Naive thymus-derived CD4-positive, alpha-beta T cell (primary cell): ENCODE data around the gene PDGFD. TPM values are rescaled to one million over a fixed set of nuclear protein-coding genes. Genes with fewer than 3 reads are reported as not detected.

Experiments used
- ATAC-seq: fragments of 150-1000 bp; cut with Tn5 transposase; 2 replicates; pipeline ENCODE4 v1.10.0; 2021; ENCODE audit warnings: mild to moderate bottlenecking, moderate library complexity
- CTCF ChIA-PET: fragments of 350-600 bp; sonication (Branson Sonifier 250); formaldehyde crosslinking; loops from one replicate; lab custom pipeline; 2021; ENCODE audit warnings: antibody characterized with exemption; lab: Charles Lee
- POLR2A ChIA-PET: fragments of 350-600 bp; sonication (Branson Sonifier 250); formaldehyde crosslinking; loops from one replicate; lab custom pipeline; 2021; ENCODE audit warnings: antibody characterized with exemption, inconsistent platforms; lab: Charles Lee
- DNase-seq, 9 donors: peaks; one replicate each; pipeline versions ENCODE4 v3.0.0 to v3.0.0-alpha.2; 2020 to 2022; ENCODE audit warnings: mixed read lengths in 1 of 9
- H3K27ac ChIP-seq: one replicate; pipeline ENCODE4 v1.7.0; 2013; ENCODE audit warnings: mild to moderate bottlenecking, low read depth, low read length, moderate library complexity
- H3K27me3 ChIP-seq, 2 donors: one replicate each; pipeline ENCODE4 v1.7.0; 2013; ENCODE audit warnings: low read length in 2 of 2, mild to moderate bottlenecking in 2 of 2, moderate library complexity in 2 of 2; ENCODE audit not compliant: control insufficient read depth in 2 of 2, insufficient read depth in 2 of 2
- H3K36me3 ChIP-seq, 3 experiments: 1 replicate in 2 of 3; 2 replicates in 1 of 3; pipeline ENCODE4 v1.7.0; 2013; ENCODE audit warnings: low read length in 3 of 3, mild to moderate bottlenecking in 3 of 3, moderate library complexity in 1 of 3; ENCODE audit not compliant: insufficient read depth in 3 of 3, control insufficient read depth in 2 of 3
- H3K4me1 ChIP-seq, 2 donors: one replicate each; pipeline ENCODE4 v1.7.0; 2013; ENCODE audit warnings: low read length in 2 of 2, mild to moderate bottlenecking in 2 of 2, moderate library complexity in 1 of 2; ENCODE audit not compliant: control insufficient read depth in 2 of 2, insufficient read depth in 2 of 2
- H3K4me3 ChIP-seq: 2 replicates; pipeline ENCODE4 v1.7.0; 2013; ENCODE audit warnings: mild to moderate bottlenecking, low read length
- H3K9me3 ChIP-seq, 3 experiments: 1 replicate in 2 of 3; 2 replicates in 1 of 3; pipeline ENCODE4 v1.7.0; 2013; ENCODE audit warnings: low read length in 3 of 3; ENCODE audit not compliant: control insufficient read depth in 2 of 3
- H3K27ac Mint-ChIP-seq, 9 donors: one replicate each; pipeline ENCODE4 v1.8.0; 2020 to 2022; ENCODE audit warnings: mixed read lengths in 9 of 9, mild to moderate bottlenecking in 8 of 9, moderate library complexity in 5 of 9, inconsistent platforms in 2 of 9
- H3K27me3 Mint-ChIP-seq, 5 donors: one replicate each; pipeline ENCODE4 v1.8.0; 2021 to 2022; ENCODE audit warnings: mixed read lengths in 5 of 5, mild to moderate bottlenecking in 1 of 5
- H3K36me3 Mint-ChIP-seq, 5 donors: one replicate each; pipeline ENCODE4 v1.8.0; 2020 to 2022; ENCODE audit warnings: mixed read lengths in 5 of 5, mild to moderate bottlenecking in 3 of 5, inconsistent platforms in 1 of 5
- H3K4me1 Mint-ChIP-seq, 7 donors: one replicate each; pipeline ENCODE4 v1.8.0; 2020 to 2022; ENCODE audit warnings: mixed read lengths in 7 of 7, mild to moderate bottlenecking in 3 of 7, inconsistent platforms in 1 of 7
- H3K4me3 Mint-ChIP-seq, 10 donors: one replicate each; pipeline ENCODE4 v1.8.0; 2020 to 2022; ENCODE audit warnings: mild to moderate bottlenecking in 10 of 10, mixed read lengths in 10 of 10, moderate library complexity in 6 of 10, inconsistent platforms in 2 of 10
- H3K9me3 Mint-ChIP-seq, 11 donors: one replicate each; pipeline ENCODE4 v1.8.0; 2020 to 2022; ENCODE audit warnings: mixed read lengths in 11 of 11, mild to moderate bottlenecking in 4 of 11, inconsistent platforms in 1 of 11, moderate library complexity in 1 of 11
- intact Hi-C, 2 donors: fragments of 100-400 bp; cut with micrococcal nuclease; formaldehyde crosslinking; loops; one replicate each; pipeline ENCODE4 v1.15.1; 2023
- polyA plus RNA-seq, 2 donors: library from polyadenylated mRNA; unstranded; fragments of 300-500 nt; fragmentation: Illumina TruSeq; gene quantifications; one replicate each; pipeline ENCODE4 v1.2.3, GENCODE V29; 2021
- total RNA-seq, 6 experiments: library from RNA in 5 of 6; stranded (reverse) in 5 of 6; gene quantifications; 1 replicate in 5 of 6; 2 replicates in 1 of 6; pipeline ENCODE4 v1.2.3 and lab custom pipeline; 2021 to 2026

PDGFD gene
- total and polyA plus RNA-seq, 7 experiments from 2014 or later, result 0.05 to 3.6 (median 0.26) TPM; not detected in 3

- no peak for DNase-seq
- Histone ChIP-seq H3K9me3 (no peaks in the 10 kb centered on the region), H3K27ac (no peak overlapping the region), H3K36me3 (no peaks in the 10 kb centered on the region), H3K27me3 (no peaks in the 10 kb centered on the region), H3K4me3 (no peak overlapping the region), H3K4me1 (no peaks in the 10 kb centered on the region)
- ChIA-PET CTCF (no interaction called here), POLR2A (no interaction called here)
- Mint-ChIP-seq H3K9me3 (peaks cover 0 to 19% (median 8%) of the 10 kb centered on the region in 11 donors), H3K27ac (no peak overlapping the region), H3K27me3 (no peaks in the 10 kb centered on the region), H3K4me1 (peaks cover 0 to 6% (median 0%) of the 10 kb centered on the region in 7 donors), H3K36me3 (no peaks in the 10 kb centered on the region), H3K4me3 (no peak overlapping the region)
- intact Hi-C loops, result no loop called here
- no peak for ATAC-seq
Observed at GRCh38 chr11:103907548-103908455, 256.1 kb downstream of the PDGFD start.

DNA sequence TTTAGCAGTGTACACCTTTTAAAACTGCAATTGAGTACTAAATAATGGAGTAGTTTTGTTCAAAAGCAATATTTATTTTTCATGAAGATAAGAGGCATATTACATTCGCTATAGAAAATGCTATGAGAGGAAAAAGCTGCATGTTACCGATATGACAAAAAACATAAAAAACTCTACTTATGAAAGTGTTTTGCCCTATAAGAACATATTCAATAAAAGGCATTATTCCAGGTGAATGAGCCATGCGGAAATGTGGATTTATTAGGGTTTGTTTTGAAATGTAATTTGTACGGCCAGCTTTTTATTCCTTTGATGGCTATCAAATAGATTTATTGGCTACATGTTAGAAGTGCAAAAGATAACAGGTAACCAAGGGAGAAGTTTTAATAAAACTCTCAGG lies 256.8 kb downstream of the PDGFD start:
- Histone ChIP-seq H3K4me1 (no peaks in the 10 kb centered on the region), H3K27me3 (no peaks in the 10 kb centered on the region), H3K27ac (no peak overlapping the region), H3K4me3 (no peak overlapping the region), H3K36me3 (no peaks in the 10 kb centered on the region), H3K9me3 (no peaks in the 10 kb centered on the region)
- ChIA-PET CTCF (no interaction called here), POLR2A (no interaction called here)
- Mint-ChIP-seq H3K27me3 (no peaks in the 10 kb centered on the region), H3K27ac (no peak overlapping the region), H3K4me3 (no peak overlapping the region), H3K9me3 (peaks cover 0 to 12% (median 5%) of the 10 kb centered on the region in 11 donors), H3K4me1 (peaks cover 0 to 6% (median 0%) of the 10 kb centered on the region in 7 donors), H3K36me3 (no peaks in the 10 kb centered on the region)
- ATAC-seq (no peak), DNase-seq (no peak)
- intact Hi-C loops, result no loop called here

DNA sequence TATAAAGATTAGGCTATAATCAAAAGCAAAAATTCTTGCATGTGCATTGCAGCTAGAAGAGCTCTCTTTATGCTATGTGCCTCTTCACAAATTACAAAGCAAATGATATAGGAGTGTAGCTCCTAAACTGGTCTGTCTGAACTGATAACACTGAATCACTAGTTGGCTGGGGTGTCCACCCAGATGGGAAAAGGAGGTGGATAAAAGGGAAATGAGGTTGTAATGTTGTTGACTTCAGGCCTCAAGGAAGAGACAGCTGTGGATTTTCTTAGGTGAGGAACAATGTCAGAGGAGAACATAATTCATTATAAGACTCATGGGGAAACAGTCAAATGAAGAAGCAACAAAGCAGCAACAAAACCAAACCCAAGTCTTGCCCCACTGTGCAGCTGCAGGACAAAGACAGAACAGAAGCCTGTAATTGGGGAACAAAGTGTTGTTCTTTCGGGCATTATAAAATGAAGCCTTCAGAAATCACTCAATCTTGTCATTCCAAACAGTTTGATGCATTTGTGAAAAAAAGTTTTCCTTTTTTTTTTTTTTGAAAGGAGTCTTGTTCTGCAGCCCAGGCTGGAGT lies 257.6 kb downstream of the PDGFD start:
- no peak for DNase-seq
- ChIA-PET CTCF (no interaction called here), POLR2A (no interaction called here)
- H3K27me3 ChIP-seq, result no peaks in the 10 kb centered on the region
- no peaks in the 10 kb centered on the region for H3K36me3 Mint-ChIP-seq
- no peak overlapping the region for H3K4me3 ChIP-seq
- no peaks in the 10 kb centered on the region for H3K27me3 Mint-ChIP-seq
- no peak for ATAC-seq
- no peaks in the 10 kb centered on the region for H3K4me1 ChIP-seq
- no peak overlapping the region for H3K4me3 Mint-ChIP-seq
- no peak overlapping the region for H3K27ac Mint-ChIP-seq
- peaks cover 0 to 6% (median 0%) of the 10 kb centered on the region in 11 donors for H3K9me3 Mint-ChIP-seq
- H3K27ac ChIP-seq, result no peak overlapping the region
- intact Hi-C loops, result no loop called here
- peaks cover 0 to 6% (median 0%) of the 10 kb centered on the region in 7 donors for H3K4me1 Mint-ChIP-seq
- no peaks in the 10 kb centered on the region for H3K9me3 ChIP-seq
- H3K36me3 ChIP-seq, result no peaks in the 10 kb centered on the region

GRCh38 chr11:103904324-103904667 lies 259.7 kb downstream of the PDGFD start:
- DNase-seq, result no peak
- Mint-ChIP-seq H3K36me3 (no peaks in the 10 kb centered on the region), H3K4me3 (no peak overlapping the region), H3K4me1 (peaks cover 0 to 6% (median 0%) of the 10 kb centered on the region in 7 donors), H3K27me3 (no peaks in the 10 kb centered on the region), H3K27ac (no peak overlapping the region), H3K9me3 (peaks cover 0 to 3% (median 0%) of the 10 kb centered on the region in 11 donors)
- H3K27me3 ChIP-seq, result no peaks in the 10 kb centered on the region
- no peaks in the 10 kb centered on the region for H3K9me3 ChIP-seq
- no peak overlapping the region for H3K4me3 ChIP-seq
- no peaks in the 10 kb centered on the region for H3K4me1 ChIP-seq
- no peak overlapping the region for H3K27ac ChIP-seq
- no peaks in the 10 kb centered on the region for H3K36me3 ChIP-seq
- POLR2A ChIA-PET, result no interaction called here
- CTCF ChIA-PET, result no interaction called here
- ATAC-seq, result no peak
- intact Hi-C loops, result no loop called here

GRCh38 chr11:103903621-103904323 lies 260.2 kb downstream of the PDGFD start:
- Mint-ChIP-seq H3K27ac (no peak overlapping the region), H3K4me1 (peaks cover 0 to 6% (median 0%) of the 10 kb centered on the region in 7 donors), H3K36me3 (no peaks in the 10 kb centered on the region), H3K27me3 (no peaks in the 10 kb centered on the region), H3K9me3 (peaks cover 0 to 3% (median 0%) of the 10 kb centered on the region in 11 donors), H3K4me3 (no peak overlapping the region)
- ChIA-PET POLR2A (no interaction called here), CTCF (no interaction called here)
- Histone ChIP-seq H3K27ac (no peak overlapping the region), H3K4me1 (no peaks in the 10 kb centered on the region), H3K36me3 (no peaks in the 10 kb centered on the region), H3K9me3 (no peaks in the 10 kb centered on the region), H3K27me3 (no peaks in the 10 kb centered on the region), H3K4me3 (no peak overlapping the region)
- no peak for DNase-seq
- ATAC-seq, result no peak
- intact Hi-C loops, result no loop called here

DNA sequence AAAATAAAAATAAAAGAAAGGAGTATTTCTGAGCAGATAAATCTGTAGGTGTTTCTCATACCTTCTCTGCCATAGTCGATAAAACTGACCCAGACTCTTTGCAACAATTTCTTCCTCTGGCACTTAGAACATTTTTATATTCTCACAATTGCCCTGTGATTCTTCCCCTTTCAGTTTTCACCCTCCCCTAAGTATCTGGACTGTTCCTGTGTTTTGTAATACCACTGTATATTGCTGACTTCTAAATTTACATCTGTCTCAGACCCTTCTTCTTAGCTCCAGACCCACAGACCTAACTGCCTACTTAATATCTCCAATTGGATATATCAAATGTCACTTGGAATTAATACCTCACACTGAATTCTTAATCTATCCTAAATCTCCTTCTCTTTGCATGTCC lies 261.0 kb downstream of the PDGFD start:
- Histone ChIP-seq H3K27ac (no peak overlapping the region), H3K9me3 (no peaks in the 10 kb centered on the region), H3K27me3 (no peaks in the 10 kb centered on the region), H3K4me3 (no peak overlapping the region), H3K36me3 (no peaks in the 10 kb centered on the region), H3K4me1 (no peaks in the 10 kb centered on the region)
- CTCF ChIA-PET, result no interaction called here
- no peak for ATAC-seq
- POLR2A ChIA-PET, result no interaction called here
- Mint-ChIP-seq H3K27me3 (peaks cover 0 to 4% (median 0%) of the 10 kb centered on the region in 5 donors), H3K9me3 (peaks cover 0 to 5% (median 0%) of the 10 kb centered on the region in 11 donors), H3K36me3 (no peaks in the 10 kb centered on the region), H3K4me3 (no peak overlapping the region), H3K27ac (no peak overlapping the region), H3K4me1 (peaks cover 0 to 6% (median 0%) of the 10 kb centered on the region in 7 donors)
- intact Hi-C loops, result no loop called here
- DNase-seq, result no peak
